Mucosa of gallbladder (tissue), 1 donor: ENCODE measurements around the gene DNAH5. TPM values are rescaled to one million over a fixed set of nuclear protein-coding genes. Genes with fewer than 3 reads are reported as not detected.
"Not testable (repeated sequence)": the region's sequence is repeated elsewhere in the genome, so short reads cannot be mapped to it uniquely, and the experiment has no call there.

Source experiments
- DNase-seq: peaks from one replicate; pipeline ENCODE4 v3.0.0-alpha.2; 2020; ENCODE audit warnings: low spot score
- total RNA-seq: library from RNA; stranded (reverse); gene quantifications from one replicate; pipeline ENCODE4 v1.2.1, GENCODE V29; 2021
- donor health status: DM: no; HTN: no; CAD: no.

Gene DNAH5
- total RNA-seq, 1 donor from 2014 or later, result 1.8 TPM

DNA sequence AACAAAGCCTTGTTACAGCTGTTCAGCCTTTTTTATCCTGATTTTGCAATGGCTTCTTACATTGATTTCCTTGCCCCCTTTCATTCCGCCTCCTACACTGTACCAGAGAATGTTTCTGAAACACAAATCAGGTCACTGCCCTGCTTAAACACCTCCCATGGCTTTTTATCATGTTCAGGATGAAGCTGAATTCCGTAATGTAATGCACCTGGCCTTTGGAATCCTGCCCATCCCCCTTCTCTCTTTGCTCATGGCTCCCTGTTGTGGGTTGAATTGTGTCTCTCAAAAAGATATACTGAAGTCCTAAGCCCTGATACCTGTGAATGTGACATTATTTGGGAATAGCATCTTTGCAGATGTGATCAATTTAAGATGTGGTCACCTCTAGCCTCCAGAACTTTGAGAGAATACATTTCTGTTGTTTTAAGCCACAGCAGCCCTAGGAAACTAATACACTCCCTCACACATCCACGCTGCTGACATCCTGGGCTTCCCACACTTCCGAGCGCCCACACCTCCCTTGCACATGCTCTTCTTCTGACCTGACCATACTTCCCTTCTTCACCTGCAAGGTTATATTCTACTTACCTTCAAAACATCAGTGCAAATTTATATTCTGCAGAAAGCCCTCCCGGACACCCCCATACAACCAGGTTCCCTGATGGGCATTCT, 101.2 kb downstream of the DNAH5 start:
- DNase-seq, result no peak

- DNase-seq, result no peak
These were observed 111.0 kb downstream of the DNAH5 start for GRCh38 chr5:13833440-13833839.

DNA sequence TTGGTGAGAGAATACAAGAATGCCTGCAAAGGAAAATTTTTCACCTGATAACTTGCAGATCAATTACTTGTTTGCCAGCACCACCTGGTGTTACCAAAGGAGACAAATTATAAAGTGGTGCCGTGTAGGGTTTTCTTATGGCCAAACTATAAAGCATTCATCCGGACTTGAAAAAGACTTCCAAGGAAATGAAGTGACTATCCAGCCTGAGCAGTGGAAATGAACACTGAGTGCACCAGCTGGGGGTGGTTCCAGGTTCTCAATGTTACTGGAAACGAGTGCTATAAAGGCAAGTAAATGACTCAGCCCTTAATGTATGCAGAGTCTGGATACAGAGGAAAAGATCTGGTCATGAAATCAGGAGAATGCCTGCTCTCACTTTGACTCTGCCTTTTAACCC, 113.1 kb downstream of the DNAH5 start:
- no peak for DNase-seq

GRCh38 chr5:13830536-13830935, 114.0 kb downstream of the DNAH5 start:
- no peak for DNase-seq

GRCh38 chr5:13821366-13821765, 123.1 kb downstream of the DNAH5 start:
- DNase-seq, result no peak

DNA sequence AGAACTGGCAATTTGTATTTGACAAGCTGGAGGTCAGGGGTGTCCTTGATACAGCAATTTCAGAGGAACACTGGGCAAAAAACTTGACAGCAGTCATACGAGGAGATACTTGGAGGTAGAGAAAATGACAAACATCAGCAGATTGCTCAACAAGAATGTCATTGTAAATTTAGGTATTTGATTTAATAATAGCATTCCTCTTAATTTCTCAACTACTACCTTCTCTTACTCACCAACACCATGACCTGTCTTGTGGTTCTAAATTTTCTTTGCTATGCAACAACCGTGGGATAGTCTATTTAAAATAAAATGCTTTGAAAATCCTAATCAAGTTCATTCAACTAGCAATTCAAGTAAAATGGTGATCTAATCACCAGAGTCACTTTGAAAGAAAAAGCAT, 128.4 kb downstream of the DNAH5 start:
- no peak for DNase-seq

- DNase-seq, result no peak
These were observed 130.2 kb downstream of the DNAH5 start for GRCh38 chr5:13814301-13814700.

GRCh38 chr5:13809921-13810320, 134.6 kb downstream of the DNAH5 start:
- no peak for DNase-seq

DNA sequence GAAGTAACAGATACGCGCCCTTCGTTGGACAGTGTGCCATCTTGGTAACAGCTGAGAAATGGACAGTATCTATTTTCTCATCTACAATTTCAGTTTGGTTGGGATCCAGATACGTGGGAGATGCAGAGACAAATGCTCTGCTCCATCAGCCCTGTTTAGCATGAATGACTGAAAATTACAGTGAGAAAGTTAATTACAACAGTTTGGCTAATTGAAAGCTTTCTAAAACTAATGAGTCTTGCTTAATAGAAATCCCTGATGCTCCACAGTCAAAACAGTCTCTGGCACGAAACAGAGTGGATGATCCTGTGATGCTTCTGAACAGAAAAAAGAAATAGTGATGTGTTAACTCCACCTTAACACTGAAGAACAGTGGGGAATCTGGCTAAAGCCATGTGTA, 140.2 kb downstream of the DNAH5 start:
- no peak for DNase-seq

GRCh38 chr5:13798569-13798968, 145.9 kb downstream of the DNAH5 start:
- not testable (repeated sequence) for DNase-seq

DNA sequence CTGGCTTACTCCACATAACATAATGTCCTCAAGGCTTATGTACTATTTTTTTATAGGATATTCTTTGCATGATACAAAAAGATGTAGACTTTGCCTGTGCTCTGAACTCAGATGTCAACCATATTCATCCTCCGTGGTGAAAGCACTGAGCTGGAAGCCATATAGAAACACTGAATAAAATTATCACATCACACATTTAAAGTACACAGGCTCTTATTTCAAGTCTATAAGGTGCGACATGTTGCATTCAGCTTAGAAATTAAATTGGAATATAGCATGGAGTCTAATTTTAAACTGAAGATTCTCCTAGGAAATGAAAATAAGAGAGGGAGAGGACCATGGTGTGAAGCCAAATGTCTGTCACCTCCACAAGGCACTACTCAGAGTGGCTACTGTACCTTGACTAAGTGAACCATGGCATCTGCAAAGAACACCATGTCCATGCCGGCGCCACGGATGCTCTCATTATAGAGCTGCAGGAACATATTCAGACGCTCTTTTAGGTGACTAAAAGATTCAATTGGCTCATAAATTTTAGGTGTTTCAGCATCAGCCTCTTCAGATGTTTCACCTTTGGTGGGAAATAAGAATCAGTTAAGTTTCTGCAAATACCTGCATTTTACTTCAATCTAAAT, 158.6 kb downstream of the DNAH5 start:
- no peak for DNase-seq

DNA sequence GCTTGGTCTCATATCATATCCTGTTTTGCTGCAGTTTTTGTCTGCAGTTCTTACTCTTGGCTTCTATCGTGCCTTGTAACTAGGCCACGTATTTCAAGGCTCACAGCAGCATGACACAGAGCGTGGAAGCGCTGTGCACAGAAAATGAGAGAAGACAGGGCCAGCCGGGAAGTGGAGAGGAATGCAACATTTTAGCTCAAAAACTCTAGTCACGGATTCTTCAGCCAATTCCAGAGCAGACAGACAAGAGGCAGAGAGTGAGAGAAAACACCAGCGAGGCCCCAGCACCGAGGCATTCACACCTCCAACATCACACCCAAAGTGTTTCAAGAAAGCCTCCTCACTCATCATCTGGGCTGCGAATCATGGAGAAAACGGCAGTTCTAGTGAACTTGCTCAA, 160.8 kb downstream of the DNAH5 start:
- no peak for DNase-seq

GRCh38 chr5:13780081-13780480, 164.4 kb downstream of the DNAH5 start:
- no peak for DNase-seq

- DNase-seq, result no peak
These were observed 170.8 kb downstream of the DNAH5 start for GRCh38 chr5:13773649-13774048.

GRCh38 chr5:13771011-13771571, 173.4 kb downstream of the DNAH5 start:
- no peak for DNase-seq

DNA sequence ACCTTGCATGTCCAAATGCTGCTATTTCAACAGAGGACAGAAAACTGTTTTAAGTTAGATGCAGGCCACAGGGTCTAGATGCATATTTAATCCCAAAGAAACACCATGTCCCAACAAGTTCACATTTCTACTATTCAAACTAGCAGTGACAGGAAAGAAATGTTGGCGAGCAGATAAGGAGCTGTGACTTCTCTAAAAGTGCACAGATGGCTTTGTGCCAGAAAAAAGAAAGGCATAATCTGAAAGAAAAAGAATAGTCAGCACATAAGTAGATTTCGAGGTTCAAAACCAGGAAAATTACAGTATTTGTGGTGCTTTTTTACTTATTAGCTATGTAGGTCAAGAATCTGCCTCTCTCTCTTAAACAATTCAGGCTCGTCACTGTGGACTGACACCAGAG, 178.3 kb downstream of the DNAH5 start:
- no peak for DNase-seq

DNA sequence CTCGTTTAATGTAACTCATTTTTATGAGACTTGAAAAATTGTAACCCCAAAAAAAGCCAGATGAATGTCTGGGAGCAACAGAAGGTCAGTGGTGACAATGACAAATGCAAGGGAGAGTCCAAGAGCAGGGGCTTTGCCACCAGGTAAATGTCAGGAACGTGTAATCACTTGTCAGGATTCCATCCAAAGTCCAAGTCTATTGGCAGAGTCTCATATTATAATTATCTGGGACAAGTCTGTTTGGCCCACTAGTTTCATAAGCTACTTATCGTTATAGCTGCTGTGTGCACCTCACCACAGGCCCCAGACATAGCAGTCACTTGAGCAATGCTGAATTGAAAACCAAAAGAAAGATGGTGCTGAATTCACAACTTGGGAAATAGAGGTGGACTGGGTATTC, 180.8 kb downstream of the DNAH5 start:
- DNase-seq, result no peak

GRCh38 chr5:13749766-13750165, 194.7 kb downstream of the DNAH5 start:
- no peak for DNase-seq

DNA sequence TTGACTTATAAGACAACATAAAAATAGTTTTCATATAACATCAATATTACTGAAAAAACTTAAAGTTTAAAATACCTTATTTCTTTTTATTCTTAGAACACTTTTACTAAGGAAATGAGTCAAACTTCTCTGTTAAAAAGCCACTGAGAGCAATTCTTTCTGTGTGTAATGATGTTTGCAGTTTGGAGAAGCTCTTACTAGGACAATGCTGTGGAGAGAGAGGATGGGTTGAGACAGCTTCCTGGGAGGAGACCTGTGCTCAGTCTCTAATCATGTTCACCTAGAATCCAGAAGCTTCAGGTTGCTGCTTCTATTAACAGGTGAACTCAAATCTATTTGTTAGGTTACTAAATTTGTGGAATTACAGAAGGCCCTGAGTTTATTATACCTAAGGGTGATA, 198.5 kb downstream of the DNAH5 start:
- no peak for DNase-seq

- no peak for DNase-seq
These were observed 199.0 kb downstream of the DNAH5 start for GRCh38 chr5:13745508-13745907.

DNA sequence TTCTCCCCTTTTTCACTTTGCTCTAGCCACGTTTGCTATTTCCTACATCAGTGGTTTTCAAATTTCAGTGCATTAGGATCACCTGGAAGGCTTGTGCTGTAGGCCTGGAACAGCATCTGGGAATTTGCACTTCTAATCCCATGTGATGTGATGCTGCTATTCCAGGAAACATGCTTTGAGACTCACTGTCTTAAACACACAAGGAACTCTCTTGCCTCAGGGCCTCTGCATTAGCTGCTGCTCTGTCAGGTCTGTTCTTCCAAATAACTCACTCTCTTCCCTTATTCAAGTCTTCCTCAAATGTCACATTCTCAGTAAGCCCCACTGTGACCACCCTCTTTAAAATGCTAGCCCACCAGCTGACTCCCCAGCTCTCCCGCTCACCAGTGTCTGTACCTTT, 204.0 kb downstream of the DNAH5 start:
- no peak for DNase-seq

GRCh38 chr5:13739479-13739878, 205.0 kb downstream of the DNAH5 start:
- DNase-seq, result no peak

DNA sequence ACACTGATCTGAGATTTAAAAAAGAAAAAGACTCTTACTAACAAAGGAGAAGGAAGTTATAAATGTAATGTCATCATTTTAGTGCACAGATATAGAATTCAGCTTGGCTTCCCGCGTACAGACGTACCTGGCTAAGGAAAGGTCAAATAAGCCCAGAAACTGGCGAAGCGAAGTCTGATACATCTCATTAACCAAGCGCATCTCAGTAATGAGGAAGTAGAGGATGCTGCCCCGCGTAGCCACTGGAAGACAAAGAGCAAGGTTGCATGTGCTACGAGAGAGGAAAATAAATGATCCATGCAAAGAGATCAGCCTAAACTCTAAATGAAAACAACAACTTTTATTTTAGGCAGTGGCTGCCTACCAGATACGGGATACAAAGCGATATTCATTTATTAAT, 208.8 kb downstream of the DNAH5 start:
- DNase-seq, result no peak
